BJ (cell line): Measurements from ENCODE around the gene DNAL1. TPM values are rescaled to one million over a fixed set of nuclear protein-coding genes. Genes with fewer than 3 reads are reported as not detected.

Experiments
- CTCF ChIA-PET: fragments of 350-600 bp; formaldehyde crosslinking; extraction: SDS; loops from one replicate; lab custom pipeline; 2021; ENCODE audit warnings: antibody characterized with exemption, inconsistent platforms; lab: Yijun Ruan, JAX
- POLR2A ChIA-PET: fragments of 300-600 bp; sonication (Branson Sonifier 250); formaldehyde crosslinking; extraction: SDS; loops from one replicate; lab custom pipeline; 2021; ENCODE audit warnings: antibody characterized with exemption; lab: Charles Lee
- DNase-seq: peaks from one replicate; pipeline ENCODE4 v3.0.0-alpha.2; 2011; ENCODE audit warnings: low read depth
- H3K27me3 ChIP-seq: 2 replicates; pipeline ENCODE4 v1.6.0; 2011; ENCODE audit warnings: low read length; ENCODE audit not compliant: control insufficient read depth, insufficient read depth
- H3K36me3 ChIP-seq: 2 replicates; pipeline ENCODE4 v1.5.1; 2011; ENCODE audit warnings: low read length; ENCODE audit not compliant: control insufficient read depth, insufficient read depth
- H3K4me3 ChIP-seq: 2 replicates; pipeline ENCODE4 v1.5.1; 2011; ENCODE audit warnings: low read depth, mild to moderate bottlenecking, control low read depth, low read length
- CTCF ChIP-seq: IDR thresholded peaks from 2 replicates; pipeline ENCODE4 v1.5.1; 2011; ENCODE audit warnings: low read depth, mild to moderate bottlenecking, control low read depth, inconsistent platforms, low read length, moderate library complexity; ENCODE audit not compliant: insufficient read depth
- polyA plus RNA-seq: library from polyadenylated mRNA; depleted of rRNA; stranded (reverse); fragments of >200 nt; gene quantifications from 2 replicates; pipeline ENCODE4 v1.2.3, GENCODE V29; 2011

The DNAL1 gene
- polyA plus RNA-seq, 1 experiment = 2.4 TPM

- no peaks in the 10 kb centered on the region for H3K27me3 ChIP-seq
- TF ChIP-seq CTCF = no peak
- ChIA-PET CTCF (interaction anchor here (1.0 to 6.4 kb wide), 7 partner anchors 11 to 84 kb away, joined by 4 to 45 read pairs (median 5); no protein-coding TSS in a partner anchor), POLR2A (no interaction called here)
- no peak for DNase-seq
- peaks cover 22% of the 10 kb centered on the region for H3K36me3 ChIP-seq
- no peak overlapping the region for H3K4me3 ChIP-seq
Measured at GRCh38 chr14:73742520-73743238, 97.9 kb downstream of the DNAL1 start.

GRCh38 chr14:73743431-73743931 lies 98.7 kb downstream of the DNAL1 start:
- no peaks in the 10 kb centered on the region for H3K27me3 ChIP-seq
- peaks cover 17% of the 10 kb centered on the region for H3K36me3 ChIP-seq
- no peak for TF ChIP-seq CTCF
- no peak overlapping the region for H3K4me3 ChIP-seq
- CTCF ChIA-PET = interaction anchor here (1.4 to 5.2 kb wide), 3 partner anchors 10 to 83 kb away, joined by 5 to 23 read pairs (median 5); no protein-coding TSS in a partner anchor
- no peak for DNase-seq
- POLR2A ChIA-PET = no interaction called here

DNA sequence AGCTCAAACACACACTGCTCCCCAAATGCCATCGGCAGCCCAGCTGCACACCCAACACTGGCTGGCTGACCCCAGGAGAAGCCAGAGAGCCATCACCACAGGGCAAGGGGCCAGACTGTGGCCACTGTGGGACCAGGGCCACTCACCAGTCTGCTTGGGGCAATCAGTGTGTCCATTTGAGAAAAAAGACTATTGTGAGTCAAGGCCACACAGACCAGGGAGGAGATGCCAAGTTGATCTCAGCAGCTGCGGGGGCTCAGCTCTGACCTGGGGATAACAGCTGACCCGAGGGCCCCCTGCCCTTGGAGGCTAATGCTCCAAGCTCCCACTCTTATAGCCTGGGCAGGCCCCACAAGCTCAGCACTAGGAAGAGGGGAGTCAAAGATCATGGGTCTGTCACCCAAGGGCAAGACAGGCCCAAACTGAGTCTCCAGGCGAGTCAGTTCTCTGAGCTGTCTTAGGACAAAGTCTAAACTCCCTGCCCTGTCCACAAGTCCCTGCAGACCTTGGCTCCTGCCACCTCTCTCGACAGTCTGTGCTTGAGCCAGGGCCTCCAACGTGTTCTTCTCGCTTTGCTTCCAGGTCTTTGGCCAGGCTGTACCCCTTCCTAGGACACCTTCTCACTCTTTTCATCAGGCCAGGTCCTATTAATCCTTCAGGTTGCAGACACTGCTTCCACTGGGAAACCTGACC lies 99.5 kb downstream of the DNAL1 start:
- Histone ChIP-seq H3K4me3 (no peak overlapping the region), H3K27me3 (no peaks in the 10 kb centered on the region), H3K36me3 (peaks cover 9% of the 10 kb centered on the region)
- ChIA-PET POLR2A (interaction anchor here (0.6 kb wide), 1 partner anchor 9 kb away, joined by 3 read pairs; no protein-coding TSS in a partner anchor), CTCF (interaction anchor here (0.6 to 5.2 kb wide), 3 partner anchors 10 to 118 kb away, joined by 3 to 23 read pairs (median 6); no protein-coding TSS in a partner anchor)
- TF ChIP-seq CTCF = no peak
- no peak for DNase-seq

DNA sequence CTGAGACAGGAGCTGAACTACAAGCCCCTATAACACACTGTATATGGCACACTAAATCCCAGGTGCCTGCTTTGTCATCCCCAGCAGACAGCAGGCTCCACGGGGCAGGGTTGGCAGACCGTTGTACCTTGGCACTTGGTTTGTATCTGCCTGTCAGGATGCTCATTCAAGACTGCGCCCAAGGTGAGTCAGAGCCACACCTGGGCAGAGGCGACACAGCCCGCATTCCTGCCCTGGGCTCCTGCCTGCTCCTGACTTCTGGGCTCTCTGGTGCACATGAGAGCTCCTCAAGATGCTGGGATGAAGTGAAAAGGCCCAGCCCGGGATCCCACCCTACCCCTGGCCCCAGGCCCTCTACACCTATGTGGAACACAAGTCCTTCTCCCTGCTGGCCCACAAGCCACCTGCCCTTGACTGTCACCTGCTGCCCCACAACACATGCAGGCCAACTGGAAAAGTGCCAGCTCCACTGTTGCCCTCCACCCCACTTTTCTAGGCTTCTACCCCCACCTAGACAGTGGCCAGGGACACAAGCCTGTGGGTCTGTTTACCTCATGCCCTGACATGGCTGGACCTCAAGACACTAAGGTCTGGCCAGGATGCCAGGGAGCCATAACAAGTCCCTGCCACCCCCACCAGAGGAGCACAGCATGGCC lies 100.2 kb downstream of the DNAL1 start:
- CTCF ChIA-PET = interaction anchor here (1.1 to 5.2 kb wide), 3 partner anchors 9 to 15 kb away, joined by 5 to 23 read pairs (median 6); no protein-coding TSS in a partner anchor

More for the DNA sequence above, 100.2 kb downstream of the DNAL1 start:
- POLR2A ChIA-PET = interaction anchor here (0.6 kb wide), 1 partner anchor 9 kb away, joined by 3 read pairs; no protein-coding TSS in a partner anchor
- Histone ChIP-seq H3K4me3 (no peak overlapping the region), H3K36me3 (peaks cover 3% of the 10 kb centered on the region), H3K27me3 (no peaks in the 10 kb centered on the region)
- DNase-seq = no peak
- TF ChIP-seq CTCF = no peak
